Measurements from ENCODE around the gene CNN2. TPM values are rescaled to one million over a fixed set of nuclear protein-coding genes. Genes with fewer than 3 reads are reported as not detected.

The CNN2 gene
- polyA plus RNA-seq, 2 of the 4 experiments (the other 2 are of a cell fraction) = 31.7 to 99.3 TPM

GRCh38 chr19:1066251-1066747 is 39.9 kb downstream of the CNN2 start:
- Histone ChIP-seq H3K4me2 (peak overlapping the region; percentile 93), H3K4me3 (peak overlapping the region; percentile 40; the same call in 2 of the 3 replicates), H3K4me1 (peaks cover 33% of the 10 kb centered on the region), H3K9me3 (no peaks in the 10 kb centered on the region), H3K27ac (peak overlapping the region; percentile 48 to 89; a peak in 5 of 6 replicates)
- no peak for DNase-seq (ENCODE audit: low read depth in 1 of 2, low spot score in 1 of 2)
- POLR2A ChIA-PET = no interaction called here
- WGBS (ENCODE audit: missing lambda C conversion rate) = 42% methylated on average over 2 of the region's 17 CpGs
- TF ChIP-seq POLR2AphosphoS2 (conservative IDR thresholded peaks at IDR 0.05; ENCODE audit: low read length) = no peak
- TF ChIP-seq CBX8 (IDR thresholded peaks at IDR 0.05) = no peak
- no peak for TF ChIP-seq SREBF2 (IDR thresholded peaks at IDR 0.05)
- TF ChIP-seq KDM1A (IDR thresholded peaks at IDR 0.05; ENCODE audit: low read depth) = no peak
- TF ChIP-seq ZC3H11A (IDR thresholded peaks at IDR 0.05) = no peak
- TF ChIP-seq NPAS2 (CRISPR knock-in tag; IDR thresholded peaks at IDR 0.05; ENCODE audit: borderline replicate concordance) = no peak
- no peak for TF ChIP-seq CHD2 (IDR thresholded peaks at IDR 0.05; ENCODE audit: low read length, partially characterized antibody)
- no peak for TF ChIP-seq MYC (IDR thresholded peaks at IDR 0.05; ENCODE audit: borderline replicate concordance, low read length)
- no peak for TF ChIP-seq CEBPB (IDR thresholded peaks at IDR 0.05)
- TF ChIP-seq TFCP2L1 (CRISPR knock-in tag; IDR thresholded peaks at IDR 0.05) = no peak
- no peak for ATAC-seq
- no peak for FAIRE-seq
- CTCF ChIA-PET = interaction anchor here (0.9 to 2.7 kb wide), 6 partner anchors 10 to 178 kb away, joined by 3 to 18 read pairs (median 5); no protein-coding TSS in a partner anchor

GRCh38 chr19:1066748-1067340 is 40.4 kb downstream of the CNN2 start, which contains the start of gene ARHGAP45:
Gene ARHGAP45, plus strand, starts transcription at chr19:1067167. Its CDS starts 239 bp downstream, at chr19:1067406.
- Histone ChIP-seq H3K9me3 (no peaks in the 10 kb centered on the region), H3K27ac (peak within 1 kb of the TSS; percentile 48 to 89; a peak in 5 of 6 replicates), H3K4me1 (peaks cover 33% of the 10 kb centered on the region), H3K4me3 (peak within 1 kb of the TSS; percentile 40), H3K4me2 (peak within 1 kb of the TSS; percentile 93)
- FAIRE-seq (no peak), DNase-seq (ENCODE audit: low read depth in 1 of 2, low spot score in 1 of 2) (no peak), ATAC-seq (peak in 1 of 2 experiments; percentile 5; a peak in 1 of 6 replicates)
- POLR2A ChIA-PET = no interaction called here
- TF ChIP-seq USF2 (IDR thresholded peaks at IDR 0.05) = peak; percentile 39; the same call in 1 of the 2 replicates
- no peak for TF ChIP-seq ZNF302 (CRISPR knock-in tag; IDR thresholded peaks at IDR 0.05)
- TF ChIP-seq NFE2L2 (conservative IDR thresholded peaks at IDR 0.05; ENCODE audit: low read length) = no peak
- no peak for TF ChIP-seq NR3C1 (IDR thresholded peaks at IDR 0.05)
- no peak for TF ChIP-seq RNF2 (IDR thresholded peaks at IDR 0.05; ENCODE audit: borderline replicate concordance, low read depth)
- no peak for TF ChIP-seq EP300 (IDR thresholded peaks at IDR 0.05)
- CTCF ChIA-PET = interaction anchor here (1.0 to 2.7 kb wide), 8 partner anchors 10 to 177 kb away, joined by 3 to 18 read pairs (median 5); no protein-coding TSS in a partner anchor
- 9% methylated on average over 7 of the region's 61 CpGs for whole genome bisulfite sequencing (ENCODE audit: missing lambda C conversion rate)

- ChIA-PET CTCF (interaction anchor here (1.0 to 1.9 kb wide), 5 partner anchors 12 to 177 kb away, joined by 3 to 6 read pairs (median 5); no protein-coding TSS in a partner anchor), POLR2A (no interaction called here)
- H3K9me3 ChIP-seq = no peaks in the 10 kb centered on the region
- H3K4me3 ChIP-seq = peak overlapping the region; percentile 40
- peak in 1 of 2 experiments; percentile 5; a peak in 2 of 6 replicates for ATAC-seq
- TF ChIP-seq HES2 (IDR thresholded peaks at IDR 0.05) = no peak
- 0 out of 2 replicates have a peak, but pooled peaks have one; percentile 11 for TF ChIP-seq E2F6 (IDR thresholded peaks at IDR 0.05; ENCODE audit: borderline replicate concordance, low read depth)
- TF ChIP-seq PHF8 (IDR thresholded peaks at IDR 0.05; ENCODE audit: borderline replicate concordance, low read depth) = no peak
- TF ChIP-seq RNF2 (IDR thresholded peaks at IDR 0.05; ENCODE audit: borderline replicate concordance, low read depth) = peak; percentile 46; the same call in 1 of the 2 replicates
- no peak for TF ChIP-seq JUN (IDR thresholded peaks at IDR 0.05)
- H3K27ac ChIP-seq = peak overlapping the region; percentile 48 to 89; a peak in 5 of 6 replicates
- 7% methylated on average over 3 of the region's 38 CpGs for WGBS (ENCODE audit: missing lambda C conversion rate)
- FAIRE-seq = no peak
- H3K4me2 ChIP-seq = peak overlapping the region; percentile 93
- no peak for DNase-seq (ENCODE audit: low read depth in 1 of 2, low spot score in 1 of 2)
- peaks cover 33% of the 10 kb centered on the region for H3K4me1 ChIP-seq
Measured at GRCh38 chr19:1067341-1067957, 41.0 kb downstream of the CNN2 start.
